T-cell (primary cell): ENCODE results near the gene HCST. TPM values are rescaled to one million over a fixed set of nuclear protein-coding genes. Genes with fewer than 3 reads are reported as not detected.

Experiments
- ATAC-seq, 4 experiments: fragments of 200-7000 bp in 3 of 4; fragments of 150-1000 bp in 1 of 4; cut with Tn5 transposase; replicated peaks in 1 of 4; 1 replicate in 3 of 4; 2 replicates in 1 of 4; pipeline ENCODE4 v1.10.0; 2021; ENCODE audit warnings: moderate library complexity in 3 of 4, mild to moderate bottlenecking in 2 of 4, moderate number of reproducible peaks in 1 of 4
- CTCF ChIA-PET, 2 donors: fragments of 300-600 bp; sonication (Branson Sonifier 250); formaldehyde crosslinking; loops; one replicate each; lab custom pipeline; 2022; ENCODE audit warnings: antibody characterized with exemption in 2 of 2; lab: Charles Lee
- POLR2A ChIA-PET, 2 donors: fragments of 300-600 bp; sonication (Branson Sonifier 250); formaldehyde crosslinking; loops; one replicate each; lab custom pipeline; 2022; ENCODE audit warnings: antibody characterized with exemption in 2 of 2; lab: Charles Lee
- DNase-seq, 35 experiments: peaks; one replicate each; pipeline versions ENCODE4 v3.0.0 to v3.0.0-alpha.2; 2013 to 2023
- H3K27ac ChIP-seq: one replicate; pipeline ENCODE4 v1.5.1; 2013; ENCODE audit warnings: low read length
- H3K27me3 ChIP-seq, 2 experiments: replicated peaks in 1 of 2; 1 replicate in 1 of 2; 2 replicates in 1 of 2; pipeline versions ENCODE4 v1.6.1 to v1.7.0; 2013; ENCODE audit warnings: low read length in 1 of 2, mixed read lengths in 1 of 2; ENCODE audit not compliant: control insufficient read depth in 2 of 2, insufficient read depth in 2 of 2; ENCODE audit errors: extremely low read depth in 1 of 2
- H3K36me3 ChIP-seq, 2 donors: 1 replicate in 1 of 2; 2 replicates in 1 of 2; pipeline versions ENCODE4 v1.6.1 to v1.7.0; 2013; ENCODE audit warnings: low read length in 1 of 2; ENCODE audit not compliant: control insufficient read depth in 2 of 2, insufficient read depth in 1 of 2; ENCODE audit errors: extremely low read depth in 1 of 2
- H3K4me1 ChIP-seq, 2 experiments: 1 replicate in 1 of 2; 2 replicates in 1 of 2; pipeline versions ENCODE4 v1.6.1 to v1.7.0; 2013; ENCODE audit warnings: low read length in 2 of 2, mixed read lengths in 1 of 2; ENCODE audit not compliant: insufficient read depth in 2 of 2, control insufficient read depth in 1 of 2; ENCODE audit errors: extremely low read depth in 1 of 2
- H3K4me3 ChIP-seq, 2 donors: 1 replicate in 1 of 2; 2 replicates in 1 of 2; pipeline versions ENCODE4 v1.5.1 to v1.7.0; 2013; ENCODE audit warnings: mild to moderate bottlenecking in 2 of 2, low read length in 1 of 2, moderate library complexity in 1 of 2; ENCODE audit not compliant: control insufficient read depth in 1 of 2; ENCODE audit errors: extremely low read depth in 1 of 2
- H3K9me3 ChIP-seq: 2 replicates; pipeline ENCODE4 v1.7.0; 2013
- H3K27ac Mint-ChIP-seq, 2 donors: one replicate each; pipeline ENCODE4 v1.8.0; 2020 to 2021; ENCODE audit warnings: mild to moderate bottlenecking in 2 of 2, mixed read lengths in 2 of 2
- H3K27me3 Mint-ChIP-seq, 2 donors: one replicate each; pipeline ENCODE4 v1.8.0; 2021 to 2022; ENCODE audit warnings: mixed read lengths in 2 of 2
- H3K36me3 Mint-ChIP-seq: one replicate; pipeline ENCODE4 v1.8.0; 2021; ENCODE audit warnings: mixed read lengths
- H3K4me1 Mint-ChIP-seq, 3 donors: one replicate each; pipeline ENCODE4 v1.8.0; 2020 to 2022; ENCODE audit warnings: mixed read lengths in 3 of 3, mild to moderate bottlenecking in 1 of 3
- H3K4me3 Mint-ChIP-seq, 3 donors: one replicate each; pipeline ENCODE4 v1.8.0; 2020 to 2022; ENCODE audit warnings: mild to moderate bottlenecking in 3 of 3, mixed read lengths in 3 of 3, moderate library complexity in 3 of 3
- H3K9me3 Mint-ChIP-seq, 3 donors: one replicate each; pipeline ENCODE4 v1.8.0; 2020 to 2022; ENCODE audit warnings: mixed read lengths in 3 of 3
- WGBS: methylation state at CpG from one replicate; pipeline ENCODE4 v1.1.5; 2013; ENCODE audit warnings: missing lambda C conversion rate; ENCODE audit not compliant: insufficient coverage; 5-methylcytosine and 5-hydroxymethylcytosine counted together
- total RNA-seq, 35 experiments: library from RNA in 6 of 35; stranded (reverse) in 6 of 35; fragments of 120-200 nt in 1 of 35; gene quantifications; one replicate each; pipeline versions ENCODE4 v1.2.1 to v1.2.4 and lab custom pipeline; 2013 to 2026

HCST gene
- total RNA-seq, 5 donors from 2014 or later (not counting 1 experiment from before 2014, with no cell fraction given): 60.1 to 165 (median 77.2) TPM

GRCh38 chr19:35946203-35946602, 43.9 kb downstream of the HCST start:
- ATAC-seq: no peak
- H3K4me1 Mint-ChIP-seq: peaks cover 38 to 61% (median 45%) of the 10 kb centered on the region in 3 donors
- H3K36me3 Mint-ChIP-seq: peaks cover 13% of the 10 kb centered on the region
- no peaks in the 10 kb centered on the region for H3K27me3 Mint-ChIP-seq
- POLR2A ChIA-PET: no interaction called here
- 86% methylated on average over 1 of the region's 4 CpGs for WGBS
- Histone ChIP-seq H3K4me3 (no peak overlapping the region), H3K36me3 (peaks cover 5 to 7% of the 10 kb centered on the region in 2 donors), H3K4me1 (peaks cover 0 to 34% of the 10 kb centered on the region in 2 experiments), H3K27me3 (no peaks in the 10 kb centered on the region), H3K9me3 (no peaks in the 10 kb centered on the region), H3K27ac (no peak overlapping the region)
- no peaks in the 10 kb centered on the region for H3K9me3 Mint-ChIP-seq
- peak overlapping the region; percentile 64 to 74 for H3K27ac Mint-ChIP-seq
- H3K4me3 Mint-ChIP-seq: no peak overlapping the region
- CTCF ChIA-PET: interaction anchor here (0.5 to 0.8 kb wide), 3 partner anchors 31 to 207 kb away, joined by 4 to 7 read pairs (median 5); partner anchors contain the start of gene LIN37 (in 1 of the 2)
- no peak for DNase-seq

- no peak for ATAC-seq
- Histone ChIP-seq H3K36me3 (peaks cover 0 to 4% of the 10 kb centered on the region in 2 donors), H3K4me1 (peaks cover 6 to 60% of the 10 kb centered on the region in 2 experiments), H3K27me3 (no peaks in the 10 kb centered on the region), H3K4me3 (no peak overlapping the region), H3K27ac (no peak overlapping the region), H3K9me3 (no peaks in the 10 kb centered on the region)
- no peak for DNase-seq
- WGBS: 86% methylated on average over 1 of the region's 2 CpGs
- Mint-ChIP-seq H3K4me3 (no peak overlapping the region), H3K9me3 (no peaks in the 10 kb centered on the region), H3K27ac (peak overlapping the region; percentile 82 to 96), H3K4me1 (peaks cover 52 to 74% (median 63%) of the 10 kb centered on the region in 3 donors), H3K27me3 (no peaks in the 10 kb centered on the region), H3K36me3 (peaks cover 2% of the 10 kb centered on the region)
- ChIA-PET CTCF (interaction anchor here in 1 of 2 donors (0.9 kb wide), 1 partner anchor 10 kb away, joined by 4 read pairs; no protein-coding TSS in a partner anchor), POLR2A (interaction anchor here in 1 of 2 donors (0.6 kb wide), 1 partner anchor 9 kb away, joined by 3 read pairs; no protein-coding TSS in a partner anchor)
These were observed 46.8 kb downstream of the HCST start for GRCh38 chr19:35949131-35949530.

Other genes with a start within 250 kb of the HCST start
- gene UPK1A, start 236.0 kb upstream of the HCST start, total RNA-seq: under 1 TPM in 4 of 5 donors, not detected in 1; 0.20 to 0.56 (median 0.38) TPM
- gene ZBTB32, start 198.0 kb upstream of the HCST start, total RNA-seq: 1 to 10 TPM; 1.2 to 4.1 (median 2.0) TPM
- gene KMT2B, start 184.5 kb upstream of the HCST start, total RNA-seq: 100 to 1,000 TPM in 1 of 5 donors, 10 to 100 TPM in 4; 76.4 to 107 (median 92.5) TPM
- gene IGFLR1, start 160.1 kb upstream of the HCST start, total RNA-seq: 100 to 1,000 TPM in 2 of 5 donors, 10 to 100 TPM in 3; 54.7 to 123 (median 98.1) TPM
- 10 to 100 TPM; 40.2 to 74.1 (median 49.3) TPM for gene U2AF1L4, start 157.1 kb upstream of the HCST start, total RNA-seq
- 10 to 100 TPM; 21.2 to 33.5 (median 24.5) TPM for gene PSENEN, start 156.9 kb upstream of the HCST start, total RNA-seq
- 10 to 100 TPM; 11.8 to 23.6 (median 22.8) TPM for gene LIN37, start 154.0 kb upstream of the HCST start, total RNA-seq
- under 1 TPM in 3 of 5 donors, not detected in 2; 0.44 to 0.69 (median 0.51) TPM for gene HSPB6, start 145.5 kb upstream of the HCST start, total RNA-seq
- 10 to 100 TPM; 31.3 to 52.1 (median 47.8) TPM for gene PROSER3, start 144.4 kb upstream of the HCST start, total RNA-seq
- 10 to 100 TPM; 19.7 to 38.5 (median 22.8) TPM for gene ARHGAP33, start 127.0 kb upstream of the HCST start, total RNA-seq
- gene PRODH2, start 89.7 kb upstream of the HCST start, total RNA-seq: not detected
- gene NPHS1, start 50.0 kb upstream of the HCST start, total RNA-seq: under 1 TPM in 2 of 5 donors, not detected in 3; 0.06 to 0.33 TPM
- under 1 TPM; 0.16 to 0.28 (median 0.25) TPM for gene KIRREL2, start 45.6 kb upstream of the HCST start, total RNA-seq
- gene APLP1, start 34.0 kb upstream of the HCST start, total RNA-seq: 1 to 10 TPM in 1 of 5 donors, under 1 TPM in 3, not detected in 1; 0.15 to 1.3 (median 0.33) TPM
- 10 to 100 TPM; 45.1 to 78.3 (median 51.4) TPM for gene NFKBID, start 2.0 kb upstream of the HCST start, total RNA-seq
- 1 to 10 TPM; 2.3 to 7.0 (median 2.9) TPM for gene TYROBP, start 5.8 kb downstream of the HCST start, total RNA-seq
- gene LRFN3, start 33.8 kb downstream of the HCST start, total RNA-seq: 10 to 100 TPM in 4 of 5 donors, 1 to 10 TPM in 1; 9.2 to 20.8 (median 15.3) TPM
- gene SDHAF1, start 92.7 kb downstream of the HCST start, total RNA-seq: 10 to 100 TPM; 10.2 to 30.5 (median 27.3) TPM
- gene SYNE4, start 106.3 kb downstream of the HCST start, total RNA-seq: 1 to 10 TPM; 3.2 to 4.4 (median 3.7) TPM
- 10 to 100 TPM; 42.6 to 61.4 (median 51.2) TPM for gene ALKBH6, start 111.7 kb downstream of the HCST start, total RNA-seq
- 1 to 10 TPM; 1.4 to 6.2 (median 2.6) TPM for gene CLIP3, start 130.3 kb downstream of the HCST start, total RNA-seq
- gene THAP8, start 151.8 kb downstream of the HCST start, total RNA-seq: 1 to 10 TPM; 2.6 to 8.0 (median 4.7) TPM
- 1 to 10 TPM; 1.3 to 3.3 (median 2.2) TPM for gene WDR62, start 152.4 kb downstream of the HCST start, total RNA-seq
- not detected for gene OVOL3, start 208.6 kb downstream of the HCST start, total RNA-seq
- gene POLR2I, start 212.3 kb downstream of the HCST start, total RNA-seq: 10 to 100 TPM; 27.4 to 54.8 (median 50.7) TPM
- gene TBCB, start 212.9 kb downstream of the HCST start, total RNA-seq: 100 to 1,000 TPM; 111 to 179 (median 150) TPM
- gene CAPNS1, start 237.5 kb downstream of the HCST start, total RNA-seq: 100 to 1,000 TPM; 214 to 339 (median 308) TPM
- gene COX7A1, start 249.9 kb downstream of the HCST start, total RNA-seq: not detected